Rectal smooth muscle tissue (tissue), 1 donor: Measurements from ENCODE around the gene PFN3.
A peak's percentile ranks its signal among the peaks of the same experiment; 100 is the strongest.

Experiments used
- H3K27ac ChIP-seq: one replicate; pipeline ENCODE4 v1.7.0; 2013; ENCODE audit warnings: low read depth, low read length, inconsistent platforms
- H3K27me3 ChIP-seq: one replicate; pipeline ENCODE4 v1.7.0; 2013; ENCODE audit warnings: low read length; ENCODE audit not compliant: control insufficient read depth, insufficient read depth
- H3K36me3 ChIP-seq: one replicate; pipeline ENCODE4 v1.7.0; 2013; ENCODE audit warnings: low read length; ENCODE audit not compliant: control insufficient read depth, insufficient read depth
- H3K4me1 ChIP-seq: one replicate; pipeline ENCODE4 v1.7.0; 2013; ENCODE audit warnings: low read length; ENCODE audit not compliant: control insufficient read depth, insufficient read depth
- H3K4me3 ChIP-seq: one replicate; pipeline ENCODE4 v1.7.0; 2013; ENCODE audit warnings: low read length
- H3K9ac ChIP-seq: one replicate; pipeline ENCODE4 v1.7.0; 2013; ENCODE audit warnings: low read length

The PFN3 gene

DNA sequence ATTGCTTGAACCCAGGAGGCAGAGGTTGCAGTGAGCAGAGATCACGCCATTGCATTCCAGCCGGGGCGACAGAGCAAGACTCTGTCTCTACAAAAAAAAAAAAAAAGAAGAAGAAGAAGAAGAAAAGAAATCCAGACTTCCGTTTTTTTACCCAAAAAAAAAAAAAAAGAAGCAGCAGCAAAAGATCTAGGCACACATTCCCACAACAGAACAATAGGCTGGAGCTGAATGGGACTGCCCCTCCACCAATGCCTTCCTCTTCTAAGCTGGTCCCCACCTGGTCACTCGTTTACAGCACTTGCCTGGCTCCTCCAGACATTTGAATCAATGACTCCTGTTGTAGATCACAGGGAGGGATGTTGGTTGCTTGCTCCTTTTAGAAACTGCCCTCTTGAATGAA lies 47.4 kb downstream of the PFN3 start:
- Histone ChIP-seq H3K4me3 (no peak overlapping the region), H3K27me3 (no peaks in the 10 kb centered on the region), H3K36me3 (no peaks in the 10 kb centered on the region), H3K9ac (no peak overlapping the region), H3K27ac (no peak overlapping the region), H3K4me1 (peaks cover 9% of the 10 kb centered on the region)

DNA sequence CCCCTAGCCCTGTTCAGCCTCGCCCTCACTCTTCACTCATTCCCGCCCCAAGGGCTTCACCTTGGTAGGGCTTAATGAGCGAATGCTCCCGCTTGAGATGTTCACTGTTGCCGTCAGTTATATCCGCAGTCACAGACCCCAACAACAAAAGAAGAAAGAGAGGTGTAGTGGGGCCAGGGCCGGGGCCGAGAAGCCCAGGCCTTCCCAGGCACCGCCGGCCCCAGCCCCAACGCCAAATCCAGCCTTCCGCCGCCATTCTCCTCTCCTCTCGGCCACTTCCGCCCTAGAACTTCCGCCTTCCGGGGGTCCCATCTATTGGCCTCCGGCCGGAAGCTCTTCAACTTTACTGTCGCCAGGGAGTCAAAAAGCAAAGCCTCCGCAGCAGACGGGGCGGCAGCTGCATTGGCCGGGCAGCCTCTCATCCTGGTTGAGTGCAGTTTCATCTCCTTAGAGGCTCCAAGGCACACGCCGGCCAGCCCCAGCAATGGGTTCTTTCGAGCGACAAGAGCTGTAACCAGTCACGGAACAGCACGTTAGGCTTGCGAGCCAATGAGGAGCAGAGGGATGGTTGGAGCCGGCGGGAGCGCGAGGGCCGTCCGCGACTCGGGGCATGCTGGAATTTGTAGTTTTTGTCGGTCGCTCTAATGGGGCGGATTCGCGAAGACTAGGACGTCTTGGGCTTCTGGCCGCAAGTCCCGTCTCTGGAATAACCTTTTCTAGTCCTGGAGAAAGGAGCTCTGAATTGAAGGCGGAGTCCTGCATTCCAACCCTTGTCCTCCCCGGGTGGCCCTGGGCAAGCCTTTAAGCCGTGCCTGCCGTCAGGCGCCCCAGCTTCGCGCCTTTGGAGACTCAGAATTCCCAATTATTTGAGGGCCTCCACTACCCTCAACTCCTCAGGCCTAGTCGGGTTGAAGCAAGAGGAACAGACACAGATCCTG lies 48.8 kb downstream of the PFN3 start, which contains the start of gene LMAN2:
TSS of gene LMAN2 (minus strand) at position 277 of the 938 bp plus-strand sequence. CDS start at position 256, 21 bp downstream.
- Histone ChIP-seq H3K27me3 (no peaks in the 10 kb centered on the region), H3K27ac (peak within 1 kb of the TSS; percentile 97), H3K36me3 (peaks cover 7% of the 10 kb centered on the region), H3K4me1 (peaks cover 9% of the 10 kb centered on the region), H3K4me3 (peak within 1 kb of the TSS; percentile 91), H3K9ac (peak within 1 kb of the TSS; percentile 91)

DNA sequence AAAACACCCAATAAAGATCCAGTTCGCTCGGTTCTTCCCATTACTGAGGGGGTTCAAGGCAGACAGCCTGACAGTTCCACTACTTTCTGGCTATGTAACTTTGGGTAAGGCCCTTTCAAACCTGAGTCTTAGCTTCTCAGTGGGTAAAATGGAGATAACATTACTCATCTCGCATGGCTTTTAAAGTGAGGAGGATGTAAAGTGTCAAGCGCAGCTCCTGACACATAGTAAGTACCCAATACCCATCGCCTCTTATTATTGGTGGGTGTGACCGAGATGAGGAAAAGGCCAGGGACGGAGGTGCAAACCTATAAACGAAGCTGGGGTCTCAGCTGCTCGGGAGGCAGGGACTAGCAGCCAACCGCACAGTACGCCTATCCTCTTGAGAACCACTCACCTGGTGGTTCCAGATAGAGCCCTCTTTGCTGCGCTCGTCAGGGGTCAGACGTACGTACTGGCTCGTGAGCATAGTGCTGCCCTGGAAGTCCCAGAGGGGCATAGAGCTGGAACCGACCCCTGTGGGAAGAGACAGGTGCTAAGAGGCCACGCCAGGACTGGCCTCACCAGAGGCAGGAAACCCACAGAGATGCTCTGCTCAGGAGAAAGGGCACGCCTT lies 49.6 kb downstream of the PFN3 start:
- Histone ChIP-seq H3K36me3 (peaks cover 7% of the 10 kb centered on the region), H3K27me3 (no peaks in the 10 kb centered on the region), H3K9ac (peak overlapping the region; percentile 91), H3K4me3 (peak overlapping the region; percentile 91), H3K4me1 (peaks cover 9% of the 10 kb centered on the region), H3K27ac (peak overlapping the region; percentile 97)
